Measurements from ENCODE around the gene TACC2.

DNA sequence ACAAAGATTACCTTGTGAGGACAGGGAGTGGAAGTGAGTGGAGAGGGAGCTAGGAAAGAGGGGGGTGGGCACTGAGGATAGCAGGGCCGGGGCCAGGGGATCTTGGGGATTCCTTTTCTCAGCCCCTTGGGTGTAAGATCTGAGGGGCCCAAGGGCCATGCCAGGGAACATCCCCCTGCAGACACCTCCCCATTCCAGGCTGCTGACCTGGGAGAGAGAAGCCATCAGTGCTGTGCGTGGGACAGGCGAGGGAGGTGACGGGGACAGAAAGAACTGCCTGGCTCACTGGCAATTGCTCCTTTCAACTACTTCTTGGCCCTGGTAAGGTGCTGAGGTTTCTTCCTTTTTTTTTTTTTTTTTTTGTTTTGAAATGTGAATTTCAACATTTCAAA is 270.1 kb downstream of the TACC2 start:
- TF ChIP-seq EZH2 (IDR thresholded peaks at IDR 0.05; ENCODE audit: low read depth, unreplicated experiment) = no peak
- TF ChIP-seq, protein P1, sequence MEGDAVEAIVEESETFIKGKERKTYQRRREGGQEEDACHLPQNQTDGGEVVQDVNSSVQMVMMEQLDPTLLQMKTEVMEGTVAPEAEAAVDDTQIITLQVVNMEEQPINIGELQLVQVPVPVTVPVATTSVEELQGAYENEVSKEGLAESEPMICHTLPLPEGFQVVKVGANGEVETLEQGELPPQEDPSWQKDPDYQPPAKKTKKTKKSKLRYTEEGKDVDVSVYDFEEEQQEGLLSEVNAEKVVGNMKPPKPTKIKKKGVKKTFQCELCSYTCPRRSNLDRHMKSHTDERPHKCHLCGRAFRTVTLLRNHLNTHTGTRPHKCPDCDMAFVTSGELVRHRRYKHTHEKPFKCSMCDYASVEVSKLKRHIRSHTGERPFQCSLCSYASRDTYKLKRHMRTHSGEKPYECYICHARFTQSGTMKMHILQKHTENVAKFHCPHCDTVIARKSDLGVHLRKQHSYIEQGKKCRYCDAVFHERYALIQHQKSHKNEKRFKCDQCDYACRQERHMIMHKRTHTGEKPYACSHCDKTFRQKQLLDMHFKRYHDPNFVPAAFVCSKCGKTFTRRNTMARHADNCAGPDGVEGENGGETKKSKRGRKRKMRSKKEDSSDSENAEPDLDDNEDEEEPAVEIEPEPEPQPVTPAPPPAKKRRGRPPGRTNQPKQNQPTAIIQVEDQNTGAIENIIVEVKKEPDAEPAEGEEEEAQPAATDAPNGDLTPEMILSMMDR (conservative IDR thresholded peaks at IDR 0.05; ENCODE audit: low read depth in 2 of 2) = no peak
- no peak for TF ChIP-seq EZH2phosphoT487 (IDR thresholded peaks at IDR 0.05; ENCODE audit: unreplicated experiment)
